ENCODE data around the gene SOCS3. TPM values are rescaled to one million over a fixed set of nuclear protein-coding genes. Genes with fewer than 3 reads are reported as not detected.

SOCS3 gene
- total and polyA plus RNA-seq, 2 experiments from 2014 or later: 13.2 to 32.9 TPM

DNA sequence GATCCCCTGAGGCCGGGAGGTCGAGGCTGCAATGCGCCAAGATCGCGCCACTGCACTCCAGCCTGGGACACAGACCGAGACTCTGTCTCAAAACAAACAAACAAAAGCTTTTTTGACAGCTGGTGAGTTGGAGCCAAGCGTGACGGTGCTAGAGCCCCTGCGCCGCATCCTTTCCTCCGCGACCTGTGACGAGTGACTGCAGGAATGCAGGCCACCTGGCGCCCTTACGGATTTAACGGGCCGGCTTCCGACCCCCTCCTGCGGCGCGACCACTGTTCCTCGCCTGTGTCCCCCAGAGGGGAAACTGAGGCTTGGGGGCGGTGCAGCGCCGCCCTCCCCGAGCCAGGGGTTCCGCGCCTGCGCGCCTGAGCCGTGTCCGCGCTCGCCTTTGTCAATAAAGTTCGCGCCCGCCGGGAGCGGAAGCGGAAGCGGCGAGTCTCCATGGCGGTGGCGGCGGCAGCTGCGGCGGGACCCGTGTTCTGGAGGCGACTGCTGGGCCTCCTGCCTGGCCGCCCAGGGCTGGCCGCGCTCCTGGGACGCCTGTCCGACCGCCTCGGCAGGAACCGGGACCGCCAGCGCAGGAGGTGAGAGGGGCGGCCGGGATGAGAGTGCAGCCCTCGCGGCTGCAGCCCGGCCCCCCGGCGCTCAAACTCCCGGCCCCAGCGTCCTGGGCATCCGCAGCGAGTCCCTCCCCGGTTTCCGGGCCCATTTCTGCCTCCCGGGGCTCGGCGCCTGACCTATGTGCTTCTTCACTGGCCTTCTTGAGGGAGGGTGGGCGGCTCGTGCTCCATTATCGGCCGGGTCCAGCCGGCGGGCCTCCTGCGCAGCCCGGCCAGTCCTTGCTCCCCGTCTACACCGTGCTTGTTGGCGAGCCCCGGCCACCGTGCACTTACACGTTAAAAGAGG is 18.6 kb upstream of the SOCS3 start, which contains the start of gene PGS1:
Gene PGS1, plus strand, starts transcription at position 425 of the 906 bp plus-strand sequence. Its CDS starts 17 bp downstream, at position 442.
- Mint-ChIP-seq H3K27me3 (ENCODE audit: insufficient read depth, low read depth, poor library complexity) (peaks cover 14% of the 10 kb centered on the region), H3K4me1 (peaks cover 67% of the 10 kb centered on the region), H3K27ac (peak within 1 kb of the TSS; percentile 91), H3K36me3 (ENCODE audit: low read depth) (peaks cover 13% of the 10 kb centered on the region), H3K9me3 (no peaks in the 10 kb centered on the region), H3K4me3 (peak within 1 kb of the TSS; percentile 99)
- H3K4me1 ChIP-seq (ENCODE audit: insufficient read depth): peaks cover 60% of the 10 kb centered on the region
- H4K20me1 ChIP-seq (replicated peaks; ENCODE audit: insufficient read depth): peaks cover 42% of the 10 kb centered on the region
- peaks cover 27% of the 10 kb centered on the region for H3F3A ChIP-seq (replicated peaks; ENCODE audit: low read depth)
- no peaks in the 10 kb centered on the region for H3K27me3 ChIP-seq (ENCODE audit: insufficient read depth)
- TF ChIP-seq, protein P1, sequence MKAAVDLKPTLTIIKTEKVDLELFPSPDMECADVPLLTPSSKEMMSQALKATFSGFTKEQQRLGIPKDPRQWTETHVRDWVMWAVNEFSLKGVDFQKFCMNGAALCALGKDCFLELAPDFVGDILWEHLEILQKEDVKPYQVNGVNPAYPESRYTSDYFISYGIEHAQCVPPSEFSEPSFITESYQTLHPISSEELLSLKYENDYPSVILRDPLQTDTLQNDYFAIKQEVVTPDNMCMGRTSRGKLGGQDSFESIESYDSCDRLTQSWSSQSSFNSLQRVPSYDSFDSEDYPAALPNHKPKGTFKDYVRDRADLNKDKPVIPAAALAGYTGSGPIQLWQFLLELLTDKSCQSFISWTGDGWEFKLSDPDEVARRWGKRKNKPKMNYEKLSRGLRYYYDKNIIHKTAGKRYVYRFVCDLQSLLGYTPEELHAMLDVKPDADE (IDR thresholded peaks at IDR 0.05): peak; percentile 80
- TF ChIP-seq NANOG (IDR thresholded peaks at IDR 0.05; ENCODE audit: borderline replicate concordance) (no peak), ZNF331 (CRISPR knock-in tag; IDR thresholded peaks at IDR 0.05; ENCODE audit: low read depth) (no peak), POLR2AphosphoS5 (IDR thresholded peaks at IDR 0.05; ENCODE audit: low read depth) (peak; percentile 81), JUNB (IDR thresholded peaks at IDR 0.05; ENCODE audit: unreplicated experiment) (no peak)
- TF ChIP-seq, protein P2, sequence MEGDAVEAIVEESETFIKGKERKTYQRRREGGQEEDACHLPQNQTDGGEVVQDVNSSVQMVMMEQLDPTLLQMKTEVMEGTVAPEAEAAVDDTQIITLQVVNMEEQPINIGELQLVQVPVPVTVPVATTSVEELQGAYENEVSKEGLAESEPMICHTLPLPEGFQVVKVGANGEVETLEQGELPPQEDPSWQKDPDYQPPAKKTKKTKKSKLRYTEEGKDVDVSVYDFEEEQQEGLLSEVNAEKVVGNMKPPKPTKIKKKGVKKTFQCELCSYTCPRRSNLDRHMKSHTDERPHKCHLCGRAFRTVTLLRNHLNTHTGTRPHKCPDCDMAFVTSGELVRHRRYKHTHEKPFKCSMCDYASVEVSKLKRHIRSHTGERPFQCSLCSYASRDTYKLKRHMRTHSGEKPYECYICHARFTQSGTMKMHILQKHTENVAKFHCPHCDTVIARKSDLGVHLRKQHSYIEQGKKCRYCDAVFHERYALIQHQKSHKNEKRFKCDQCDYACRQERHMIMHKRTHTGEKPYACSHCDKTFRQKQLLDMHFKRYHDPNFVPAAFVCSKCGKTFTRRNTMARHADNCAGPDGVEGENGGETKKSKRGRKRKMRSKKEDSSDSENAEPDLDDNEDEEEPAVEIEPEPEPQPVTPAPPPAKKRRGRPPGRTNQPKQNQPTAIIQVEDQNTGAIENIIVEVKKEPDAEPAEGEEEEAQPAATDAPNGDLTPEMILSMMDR (conservative IDR thresholded peaks at IDR 0.05; ENCODE audit: low read depth in 2 of 2): 0 out of 4 replicates have a peak, but pooled peaks of 1 of the 2 experiments have one; percentile 1
- H3K79me2 ChIP-seq (replicated peaks; ENCODE audit: insufficient read depth): peaks cover 49% of the 10 kb centered on the region
- peak within 1 kb of the TSS; percentile 90 for H3K4me2 ChIP-seq
- H3K36me3 ChIP-seq (ENCODE audit: insufficient read depth): no peaks in the 10 kb centered on the region; the same call in 1 of the 2 replicates
- DNase-seq (ENCODE audit: low spot score) (peak; percentile 86), ATAC-seq (peak; percentile 42)
- peak within 1 kb of the TSS; percentile 85 for H3K27ac ChIP-seq (ENCODE audit: low read depth)
- no peaks in the 10 kb centered on the region for H3K9me2 ChIP-seq (ENCODE audit: insufficient read depth)
- H3K4me3 ChIP-seq: peak within 1 kb of the TSS; percentile 100
- peak within 1 kb of the TSS; percentile 93 for H2AFZ ChIP-seq

DNA sequence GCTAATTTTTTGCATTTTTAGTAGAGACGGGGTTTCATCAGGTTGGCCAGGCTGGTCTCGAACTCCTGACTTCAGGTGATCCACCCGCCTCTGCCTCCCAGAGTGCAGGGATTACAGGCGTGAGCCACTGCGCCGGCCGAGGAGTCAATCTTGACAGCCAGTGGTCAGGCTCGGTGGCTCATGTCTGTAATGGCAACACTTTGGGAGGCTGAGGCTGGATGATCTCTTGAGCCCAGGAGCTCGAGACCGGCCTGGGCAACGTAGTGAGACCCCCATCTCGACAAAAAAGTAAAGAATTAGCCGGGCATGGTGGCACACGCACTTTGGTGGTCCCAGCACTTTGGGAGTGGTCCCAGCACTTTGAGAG is 18.0 kb upstream of the SOCS3 start:
- Mint-ChIP-seq H3K36me3 (ENCODE audit: low read depth) (peaks cover 13% of the 10 kb centered on the region), H3K27ac (0 out of 2 replicates have a peak overlapping the region, but pooled peaks have one; percentile 65), H3K4me1 (peaks cover 66% of the 10 kb centered on the region), H3K9me3 (no peaks in the 10 kb centered on the region), H3K27me3 (ENCODE audit: insufficient read depth, low read depth, poor library complexity) (peaks cover 15% of the 10 kb centered on the region), H3K4me3 (peak overlapping the region; percentile 99; the same call in 2 of the 3 replicates)
- Histone ChIP-seq H2AFZ (peak overlapping the region; percentile 93), H3K27me3 (ENCODE audit: insufficient read depth) (no peaks in the 10 kb centered on the region), H4K20me1 (replicated peaks; ENCODE audit: insufficient read depth) (peaks cover 36% of the 10 kb centered on the region), H3K27ac (ENCODE audit: low read depth) (peak overlapping the region; percentile 28; the same call in 1 of the 2 replicates), H3K4me1 (ENCODE audit: insufficient read depth) (peaks cover 58% of the 10 kb centered on the region), H3K9me2 (ENCODE audit: insufficient read depth) (no peaks in the 10 kb centered on the region), H3K4me2 (peak overlapping the region; percentile 90), H3F3A (replicated peaks; ENCODE audit: low read depth) (peaks cover 30% of the 10 kb centered on the region), H3K79me2 (replicated peaks; ENCODE audit: insufficient read depth) (peaks cover 43% of the 10 kb centered on the region), H3K36me3 (ENCODE audit: insufficient read depth) (no peaks in the 10 kb centered on the region; the same call in 1 of the 2 replicates), H3K4me3 (peak overlapping the region; percentile 100)
- ATAC-seq (no peak), DNase-seq (ENCODE audit: low spot score) (no peak)
- TF ChIP-seq CREB1 (CRISPR knock-in tag; IDR thresholded peaks at IDR 0.05; ENCODE audit: low read depth) (no peak), POLR2AphosphoS5 (IDR thresholded peaks at IDR 0.05; ENCODE audit: low read depth) (no peak), JUNB (IDR thresholded peaks at IDR 0.05; ENCODE audit: unreplicated experiment) (no peak)
- TF ChIP-seq, protein P1 (IDR thresholded peaks at IDR 0.05): no peak
- TF ChIP-seq, protein P3, sequence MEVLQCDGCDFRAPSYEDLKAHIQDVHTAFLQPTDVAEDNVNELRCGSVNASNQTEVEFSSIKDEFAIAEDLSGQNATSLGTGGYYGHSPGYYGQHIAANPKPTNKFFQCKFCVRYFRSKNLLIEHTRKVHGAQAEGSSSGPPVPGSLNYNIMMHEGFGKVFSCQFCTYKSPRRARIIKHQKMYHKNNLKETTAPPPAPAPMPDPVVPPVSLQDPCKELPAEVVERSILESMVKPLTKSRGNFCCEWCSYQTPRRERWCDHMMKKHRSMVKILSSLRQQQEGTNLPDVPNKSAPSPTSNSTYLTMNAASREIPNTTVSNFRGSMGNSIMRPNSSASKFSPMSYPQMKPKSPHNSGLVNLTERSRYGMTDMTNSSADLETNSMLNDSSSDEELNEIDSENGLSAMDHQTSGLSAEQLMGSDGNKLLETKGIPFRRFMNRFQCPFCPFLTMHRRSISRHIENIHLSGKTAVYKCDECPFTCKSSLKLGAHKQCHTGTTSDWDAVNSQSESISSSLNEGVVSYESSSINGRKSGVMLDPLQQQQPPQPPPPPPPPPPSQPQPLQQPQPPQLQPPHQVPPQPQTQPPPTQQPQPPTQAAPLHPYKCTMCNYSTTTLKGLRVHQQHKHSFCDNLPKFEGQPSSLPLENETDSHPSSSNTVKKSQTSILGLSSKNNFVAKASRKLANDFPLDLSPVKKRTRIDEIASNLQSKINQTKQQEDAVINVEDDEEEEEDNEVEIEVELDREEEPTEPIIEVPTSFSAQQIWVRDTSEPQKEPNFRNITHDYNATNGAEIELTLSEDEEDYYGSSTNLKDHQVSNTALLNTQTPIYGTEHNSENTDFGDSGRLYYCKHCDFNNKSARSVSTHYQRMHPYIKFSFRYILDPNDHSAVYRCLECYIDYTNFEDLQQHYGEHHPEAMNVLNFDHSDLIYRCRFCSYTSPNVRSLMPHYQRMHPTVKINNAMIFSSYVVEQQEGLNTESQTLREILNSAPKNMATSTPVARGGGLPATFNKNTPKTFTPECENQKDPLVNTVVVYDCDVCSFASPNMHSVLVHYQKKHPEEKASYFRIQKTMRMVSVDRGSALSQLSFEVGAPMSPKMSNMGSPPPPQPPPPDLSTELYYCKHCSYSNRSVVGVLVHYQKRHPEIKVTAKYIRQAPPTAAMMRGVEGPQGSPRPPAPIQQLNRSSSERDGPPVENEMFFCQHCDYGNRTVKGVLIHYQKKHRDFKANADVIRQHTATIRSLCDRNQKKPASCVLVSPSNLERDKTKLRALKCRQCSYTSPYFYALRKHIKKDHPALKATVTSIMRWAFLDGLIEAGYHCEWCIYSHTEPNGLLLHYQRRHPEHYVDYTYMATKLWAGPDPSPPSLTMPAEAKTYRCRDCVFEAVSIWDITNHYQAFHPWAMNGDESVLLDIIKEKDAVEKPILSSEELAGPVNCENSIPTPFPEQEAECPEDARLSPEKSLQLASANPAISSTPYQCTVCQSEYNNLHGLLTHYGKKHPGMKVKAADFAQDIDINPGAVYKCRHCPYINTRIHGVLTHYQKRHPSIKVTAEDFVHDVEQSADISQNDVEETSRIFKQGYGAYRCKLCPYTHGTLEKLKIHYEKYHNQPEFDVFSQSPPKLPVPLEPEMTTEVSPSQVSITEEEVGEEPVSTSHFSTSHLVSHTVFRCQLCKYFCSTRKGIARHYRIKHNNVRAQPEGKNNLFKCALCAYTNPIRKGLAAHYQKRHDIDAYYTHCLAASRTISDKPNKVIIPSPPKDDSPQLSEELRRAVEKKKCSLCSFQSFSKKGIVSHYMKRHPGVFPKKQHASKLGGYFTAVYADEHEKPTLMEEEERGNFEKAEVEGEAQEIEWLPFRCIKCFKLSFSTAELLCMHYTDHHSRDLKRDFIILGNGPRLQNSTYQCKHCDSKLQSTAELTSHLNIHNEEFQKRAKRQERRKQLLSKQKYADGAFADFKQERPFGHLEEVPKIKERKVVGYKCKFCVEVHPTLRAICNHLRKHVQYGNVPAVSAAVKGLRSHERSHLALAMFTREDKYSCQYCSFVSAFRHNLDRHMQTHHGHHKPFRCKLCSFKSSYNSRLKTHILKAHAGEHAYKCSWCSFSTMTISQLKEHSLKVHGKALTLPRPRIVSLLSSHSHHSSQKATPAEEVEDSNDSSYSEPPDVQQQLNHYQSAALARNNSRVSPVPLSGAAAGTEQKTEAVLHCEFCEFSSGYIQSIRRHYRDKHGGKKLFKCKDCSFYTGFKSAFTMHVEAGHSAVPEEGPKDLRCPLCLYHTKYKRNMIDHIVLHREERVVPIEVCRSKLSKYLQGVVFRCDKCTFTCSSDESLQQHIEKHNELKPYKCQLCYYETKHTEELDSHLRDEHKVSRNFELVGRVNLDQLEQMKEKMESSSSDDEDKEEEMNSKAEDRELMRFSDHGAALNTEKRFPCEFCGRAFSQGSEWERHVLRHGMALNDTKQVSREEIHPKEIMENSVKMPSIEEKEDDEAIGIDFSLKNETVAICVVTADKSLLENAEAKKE (CRISPR knock-in tag; IDR thresholded peaks at IDR 0.05): no peak
